ENCODE results near the gene NFKBIA. TPM values are rescaled to one million over a fixed set of nuclear protein-coding genes. Genes with fewer than 3 reads are reported as not detected.

Gene NFKBIA
- total RNA-seq, 1 donor from 2014 or later = 30.3 TPM

GRCh38 chr14:35423621-35424020, 19.1 kb upstream of the NFKBIA start:
- H3K9me3 Mint-ChIP-seq = no peaks in the 10 kb centered on the region

GRCh38 chr14:35420036-35420811, 15.7 kb upstream of the NFKBIA start:
- Mint-ChIP-seq H3K4me1 (peaks cover 14% of the 10 kb centered on the region), H3K27me3 (ENCODE audit: low read depth) (no peaks in the 10 kb centered on the region), H3K4me3 (no peak overlapping the region), H3K27ac (ENCODE audit: unreplicated experiment) (no peak overlapping the region), H3K9me3 (no peaks in the 10 kb centered on the region), H3K36me3 (ENCODE audit: low read depth) (no peaks in the 10 kb centered on the region)
- TF ChIP-seq CTCF (conservative IDR thresholded peaks at IDR 0.05) = no peak
- DNase-seq (ENCODE audit: low read depth, low spot score) = no peak

More at GRCh38 chr14:35423621-35424020, 19.1 kb upstream of the NFKBIA start:
- no peak overlapping the region for H3K27ac Mint-ChIP-seq (ENCODE audit: unreplicated experiment)
- H3K27me3 Mint-ChIP-seq (ENCODE audit: low read depth) = no peaks in the 10 kb centered on the region
- no peak for DNase-seq (ENCODE audit: low read depth, low spot score)
- H3K36me3 Mint-ChIP-seq (ENCODE audit: low read depth) = no peaks in the 10 kb centered on the region
- no peak for TF ChIP-seq CTCF (conservative IDR thresholded peaks at IDR 0.05)
- no peak overlapping the region for H3K4me3 Mint-ChIP-seq
- peaks cover 6% of the 10 kb centered on the region for H3K4me1 Mint-ChIP-seq

GRCh38 chr14:35419429-35419841, 14.9 kb upstream of the NFKBIA start:
- Mint-ChIP-seq H3K27me3 (ENCODE audit: low read depth) (no peaks in the 10 kb centered on the region), H3K4me1 (peaks cover 17% of the 10 kb centered on the region), H3K4me3 (no peak overlapping the region), H3K36me3 (ENCODE audit: low read depth) (no peaks in the 10 kb centered on the region), H3K9me3 (no peaks in the 10 kb centered on the region), H3K27ac (ENCODE audit: unreplicated experiment) (no peak overlapping the region)
- TF ChIP-seq CTCF (conservative IDR thresholded peaks at IDR 0.05) = no peak
- DNase-seq (ENCODE audit: low read depth, low spot score) = no peak

- no peak for DNase-seq (ENCODE audit: low read depth, low spot score)
- H3K4me1 Mint-ChIP-seq = peaks cover 22% of the 10 kb centered on the region
- H3K9me3 Mint-ChIP-seq = no peaks in the 10 kb centered on the region
- no peak for TF ChIP-seq CTCF (conservative IDR thresholded peaks at IDR 0.05)
- H3K4me3 Mint-ChIP-seq = no peak overlapping the region
- no peaks in the 10 kb centered on the region for H3K36me3 Mint-ChIP-seq (ENCODE audit: low read depth)
- H3K27ac Mint-ChIP-seq (ENCODE audit: unreplicated experiment) = no peak overlapping the region
- H3K27me3 Mint-ChIP-seq (ENCODE audit: low read depth) = no peaks in the 10 kb centered on the region
These were observed 13.5 kb upstream of the NFKBIA start for GRCh38 chr14:35418093-35418492.

- Mint-ChIP-seq H3K9me3 (no peaks in the 10 kb centered on the region), H3K4me1 (peaks cover 20% of the 10 kb centered on the region), H3K27ac (ENCODE audit: unreplicated experiment) (no peak overlapping the region), H3K4me3 (no peak overlapping the region), H3K36me3 (ENCODE audit: low read depth) (no peaks in the 10 kb centered on the region), H3K27me3 (ENCODE audit: low read depth) (no peaks in the 10 kb centered on the region)
- DNase-seq (ENCODE audit: low read depth, low spot score) = no peak
- TF ChIP-seq CTCF (conservative IDR thresholded peaks at IDR 0.05) = no peak
These were observed 11.7 kb upstream of the NFKBIA start for GRCh38 chr14:35416108-35416750.
